Brain pericyte (primary cell): ENCODE results near the gene AGBL4.

Source experiments
- DNase-seq: peaks from one replicate; pipeline ENCODE4 v3.0.0-alpha.2; 2012; ENCODE audit warnings: low read depth, low spot score

Gene AGBL4

GRCh38 chr1:48725341-48726046, 1298.3 kb downstream of the AGBL4 start:
- no peak for DNase-seq

GRCh38 chr1:48720929-48721328, 1302.8 kb downstream of the AGBL4 start:
- DNase-seq = no peak

GRCh38 chr1:48718705-48719104, 1305.0 kb downstream of the AGBL4 start:
- DNase-seq = no peak

GRCh38 chr1:48718116-48718630, 1305.6 kb downstream of the AGBL4 start:
- no peak for DNase-seq

GRCh38 chr1:48717082-48717481, 1306.7 kb downstream of the AGBL4 start:
- no peak for DNase-seq

GRCh38 chr1:48715921-48716320, 1307.8 kb downstream of the AGBL4 start:
- no peak for DNase-seq

GRCh38 chr1:48710915-48711314, 1312.8 kb downstream of the AGBL4 start:
- DNase-seq = no peak

- DNase-seq = no peak
These were observed 1313.4 kb downstream of the AGBL4 start for GRCh38 chr1:48710318-48710717.

GRCh38 chr1:48704736-48705135, 1319.0 kb downstream of the AGBL4 start:
- DNase-seq = no peak

GRCh38 chr1:48701445-48701844, 1322.3 kb downstream of the AGBL4 start:
- no peak for DNase-seq

GRCh38 chr1:48697066-48697707, 1326.6 kb downstream of the AGBL4 start:
- no peak for DNase-seq

- DNase-seq = no peak
These were observed 1328.6 kb downstream of the AGBL4 start for GRCh38 chr1:48695161-48695560.

- no peak for DNase-seq
These were observed 1330.0 kb downstream of the AGBL4 start for GRCh38 chr1:48693674-48694320.

- DNase-seq = no peak
These were observed 1330.6 kb downstream of the AGBL4 start for GRCh38 chr1:48693180-48693579.

GRCh38 chr1:48692235-48692634, 1331.5 kb downstream of the AGBL4 start:
- DNase-seq = no peak

GRCh38 chr1:48691429-48692001, 1332.2 kb downstream of the AGBL4 start:
- DNase-seq = no peak

GRCh38 chr1:48688102-48688760, 1335.5 kb downstream of the AGBL4 start:
- DNase-seq = no peak

GRCh38 chr1:48687282-48688045, 1336.3 kb downstream of the AGBL4 start:
- no peak for DNase-seq

GRCh38 chr1:48686159-48686558, 1337.6 kb downstream of the AGBL4 start:
- DNase-seq = no peak

GRCh38 chr1:48684381-48684780, 1339.4 kb downstream of the AGBL4 start:
- no peak for DNase-seq

GRCh38 chr1:48683839-48684238, 1339.9 kb downstream of the AGBL4 start:
- DNase-seq = no peak
